ACC112 (cell line): ENCODE data around the gene HMGB1.

ENCODE experiments used
- H2AFZ ChIP-seq: fragments of 200-600 bp; sonication (generic); one replicate; pipeline ENCODE4 v1.6.0; 2017; ENCODE audit warnings: antibody characterized with exemption, low read length; ENCODE audit not compliant: unreplicated experiment
- H3K27ac ChIP-seq: fragments of 200-600 bp; sonication (generic); 2 replicates; pipeline ENCODE4 v1.5.1; 2014; ENCODE audit warnings: low read depth, mild to moderate bottlenecking, antibody characterized with exemption, low read length, moderate library complexity
- H3K27me3 ChIP-seq: fragments of 200-600 bp; sonication (generic); 2 replicates; pipeline ENCODE4 v1.6.1; 2014; ENCODE audit warnings: mild to moderate bottlenecking, antibody characterized with exemption, low read length, moderate library complexity, mixed read lengths; ENCODE audit not compliant: insufficient read depth
- H3K36me3 ChIP-seq: fragments of 200-600 bp; sonication (generic); 2 replicates; pipeline ENCODE4 v1.6.1; 2016; ENCODE audit warnings: mild to moderate bottlenecking, antibody characterized with exemption, low read length, moderate library complexity, mixed read lengths; ENCODE audit not compliant: insufficient read depth
- H3K4me1 ChIP-seq: fragments of 200-600 bp; sonication (generic); one replicate; pipeline ENCODE4 v1.6.1; 2016; ENCODE audit warnings: low read length, mixed read lengths; ENCODE audit not compliant: insufficient read depth, unreplicated experiment, control insufficient read depth
- H3K4me3 ChIP-seq: fragments of 200-600 bp; sonication (generic); 2 replicates; pipeline ENCODE4 v1.5.1; 2014; ENCODE audit warnings: mild to moderate bottlenecking, low read depth, low read length
- H3K79me2 ChIP-seq: fragments of 200-600 bp; sonication (generic); one replicate; pipeline ENCODE4 v1.6.0; 2016; ENCODE audit warnings: low read length; ENCODE audit not compliant: control insufficient read depth, unreplicated experiment, insufficient read depth

HMGB1 gene

GRCh38 chr13:30429721-30430694 is 35.7 kb downstream of the HMGB1 start:
- Histone ChIP-seq H3K27ac (peak overlapping the region; percentile 75), H2AFZ (no peak overlapping the region), H3K36me3 (no peaks in the 10 kb centered on the region), H3K4me3 (no peak overlapping the region), H3K27me3 (no peaks in the 10 kb centered on the region), H3K79me2 (no peaks in the 10 kb centered on the region), H3K4me1 (peaks cover 27% of the 10 kb centered on the region)

GRCh38 chr13:30429235-30429634 is 36.5 kb downstream of the HMGB1 start:
- no peaks in the 10 kb centered on the region for H3K36me3 ChIP-seq
- no peak overlapping the region for H3K4me3 ChIP-seq
- H3K4me1 ChIP-seq = peaks cover 27% of the 10 kb centered on the region
- H3K27ac ChIP-seq = no peak overlapping the region
- no peaks in the 10 kb centered on the region for H3K79me2 ChIP-seq
- no peak overlapping the region for H2AFZ ChIP-seq
- H3K27me3 ChIP-seq = no peaks in the 10 kb centered on the region

DNA sequence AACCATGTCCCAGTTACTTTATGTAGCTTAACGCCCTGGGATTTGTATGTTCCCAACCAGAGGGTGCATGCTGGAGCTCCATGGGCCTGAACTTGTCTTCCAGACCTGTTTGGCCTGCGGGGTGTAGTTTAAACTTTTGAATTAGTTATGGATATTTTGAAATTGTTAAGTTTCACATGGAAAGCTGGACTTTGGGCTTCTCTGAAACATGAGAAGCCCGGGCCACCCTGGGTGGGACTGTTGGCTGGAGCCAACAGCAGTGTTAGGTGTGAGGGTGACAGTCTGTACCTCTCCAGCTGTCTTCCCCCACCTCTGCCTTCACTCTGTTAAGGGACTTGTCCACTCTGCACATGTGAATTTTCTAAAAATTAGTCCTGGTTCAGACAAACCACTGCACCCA is 41.8 kb downstream of the HMGB1 start:
- Histone ChIP-seq H2AFZ (no peak overlapping the region), H3K27me3 (no peaks in the 10 kb centered on the region), H3K4me1 (peaks cover 3% of the 10 kb centered on the region), H3K4me3 (no peak overlapping the region), H3K36me3 (no peaks in the 10 kb centered on the region), H3K27ac (no peak overlapping the region), H3K79me2 (no peaks in the 10 kb centered on the region)

DNA sequence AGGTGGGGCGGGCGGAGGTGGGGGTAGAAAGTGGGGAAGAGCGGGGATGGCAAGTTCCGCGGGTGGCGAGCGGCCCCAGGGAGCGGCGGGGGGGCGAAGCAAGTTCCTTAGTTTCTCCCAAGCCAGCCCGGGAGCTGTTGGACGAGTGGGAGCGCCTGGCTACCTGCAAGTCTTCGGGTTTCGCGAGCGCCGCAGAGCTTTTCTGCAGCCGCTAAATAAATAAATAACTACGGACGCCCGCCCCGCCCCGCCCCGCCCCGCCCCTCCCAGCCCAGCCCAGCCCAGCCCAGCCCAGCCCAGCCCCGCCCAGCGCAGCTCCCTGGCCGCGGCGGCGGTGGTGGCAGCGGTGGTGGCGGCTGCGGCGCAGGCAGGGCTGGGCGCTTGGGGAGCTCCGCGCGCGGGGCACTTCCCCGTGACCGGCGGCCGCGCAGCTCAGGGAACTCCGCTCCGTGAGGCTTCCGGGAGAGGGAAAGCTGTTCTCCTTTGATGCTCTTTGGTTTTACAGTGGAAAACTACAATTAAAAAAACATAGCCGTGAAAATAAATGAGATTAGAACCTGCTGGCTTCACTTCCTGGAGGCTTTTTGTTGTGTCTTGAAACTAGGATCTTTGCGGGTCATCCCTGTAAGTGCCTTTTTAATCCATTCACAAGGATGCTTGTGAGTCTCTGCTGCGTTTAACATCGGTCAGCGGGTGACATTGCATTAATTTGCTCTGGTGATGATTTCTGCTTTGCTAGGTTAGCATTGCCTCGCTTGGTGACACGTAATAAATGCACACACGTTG is 43.5 kb downstream of the HMGB1 start, which contains the start of gene UBE2L5:
Gene UBE2L5 (plus strand): TSS at position 440 of the 786 bp plus-strand sequence. CDS start 5,498 bp downstream, outside the sequence.
- Histone ChIP-seq H3K27ac (peak within 1 kb of the TSS; percentile 57), H3K36me3 (no peaks in the 10 kb centered on the region), H3K27me3 (no peaks in the 10 kb centered on the region), H3K4me3 (peak within 1 kb of the TSS; percentile 85), H3K4me1 (peaks cover 3% of the 10 kb centered on the region), H3K79me2 (no peaks in the 10 kb centered on the region), H2AFZ (peak within 1 kb of the TSS; percentile 95)

DNA sequence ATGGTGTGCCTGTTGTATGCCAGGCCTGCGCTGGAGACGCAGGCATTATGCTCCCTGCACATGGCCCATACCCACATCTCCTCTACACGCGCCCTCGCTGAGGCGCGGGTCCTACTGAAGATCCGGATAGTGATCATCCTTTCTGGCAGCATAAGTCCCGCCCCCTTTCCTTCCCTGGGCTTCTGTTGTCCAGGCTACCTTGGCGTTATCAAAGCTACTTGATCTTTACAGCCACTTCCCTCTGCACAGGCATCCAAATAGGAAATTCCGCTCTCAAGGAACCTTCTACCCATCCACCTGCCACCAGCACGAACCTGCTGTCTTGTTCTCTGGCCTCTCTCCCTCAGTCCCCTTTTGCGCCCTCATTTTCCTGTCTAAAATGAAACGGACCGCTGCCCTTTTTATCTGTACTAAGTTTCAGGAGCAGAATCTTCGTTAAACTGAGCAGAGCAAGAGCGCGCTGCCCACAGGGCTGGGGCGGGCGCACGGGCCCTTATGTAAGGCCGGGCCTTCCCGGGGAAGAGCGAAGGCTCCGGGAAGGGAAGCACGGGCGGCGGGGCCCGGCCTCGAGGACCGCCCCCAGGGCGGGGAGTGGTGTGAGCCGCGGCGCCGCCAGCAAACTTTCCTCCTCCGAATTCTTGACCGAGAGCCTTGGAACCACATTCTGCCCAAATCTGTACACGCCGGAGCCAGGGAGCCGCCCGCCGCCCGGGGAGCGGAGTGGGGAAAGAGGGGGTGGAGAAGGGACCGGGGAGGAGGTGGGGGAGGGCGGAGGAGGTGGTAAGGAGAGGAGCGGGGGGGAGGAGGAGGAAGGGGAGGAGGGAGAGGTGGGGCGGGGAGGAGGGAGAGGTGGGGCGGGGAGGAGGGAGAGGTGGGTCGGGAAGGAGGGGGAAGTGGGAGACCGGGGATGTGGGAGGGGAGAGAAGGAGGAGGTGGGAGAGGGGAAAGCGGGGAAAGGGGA is 44.4 kb downstream of the HMGB1 start:
- Histone ChIP-seq H2AFZ (peak overlapping the region; percentile 63), H3K27ac (peak overlapping the region; percentile 57), H3K4me1 (peaks cover 3% of the 10 kb centered on the region), H3K4me3 (peak overlapping the region; percentile 85), H3K36me3 (no peaks in the 10 kb centered on the region), H3K79me2 (no peaks in the 10 kb centered on the region), H3K27me3 (no peaks in the 10 kb centered on the region)

DNA sequence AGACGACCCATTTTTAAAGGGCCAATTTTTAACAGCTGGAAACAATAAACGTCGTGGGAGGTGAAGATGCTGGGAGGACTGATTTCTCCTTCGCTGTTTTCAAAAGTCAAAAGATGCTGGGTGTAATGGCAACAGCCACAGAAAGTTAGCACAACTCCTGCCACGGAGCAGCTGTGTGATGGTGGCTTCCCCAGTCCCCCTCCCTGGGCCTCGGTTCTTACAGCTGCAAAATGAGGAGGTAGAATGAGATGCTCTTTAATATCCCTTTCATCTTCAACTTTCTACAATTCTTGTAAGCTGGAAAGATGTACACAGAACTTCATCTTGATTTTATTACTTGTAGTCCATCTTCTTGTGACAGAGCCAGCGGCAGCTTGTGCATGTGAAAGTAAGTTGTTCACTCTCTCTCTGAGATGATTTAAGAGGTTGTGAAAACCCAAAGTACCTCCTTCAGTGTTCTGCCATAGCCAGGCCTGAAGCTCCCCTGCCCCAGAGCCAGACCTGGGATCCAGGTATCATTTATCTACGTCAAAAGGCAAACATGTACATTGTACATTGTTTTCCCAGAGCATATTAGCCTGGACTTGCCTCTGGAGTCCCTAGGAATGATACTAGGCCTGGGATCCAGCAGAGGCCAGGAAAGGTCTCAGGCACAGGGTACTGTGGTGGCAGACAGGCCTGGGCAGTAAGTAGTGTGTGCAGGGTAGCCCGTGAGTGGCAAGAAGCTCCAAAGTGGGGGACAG is 46.8 kb downstream of the HMGB1 start:
- Histone ChIP-seq H3K4me1 (peaks cover 3% of the 10 kb centered on the region), H3K27ac (no peak overlapping the region)

DNA sequence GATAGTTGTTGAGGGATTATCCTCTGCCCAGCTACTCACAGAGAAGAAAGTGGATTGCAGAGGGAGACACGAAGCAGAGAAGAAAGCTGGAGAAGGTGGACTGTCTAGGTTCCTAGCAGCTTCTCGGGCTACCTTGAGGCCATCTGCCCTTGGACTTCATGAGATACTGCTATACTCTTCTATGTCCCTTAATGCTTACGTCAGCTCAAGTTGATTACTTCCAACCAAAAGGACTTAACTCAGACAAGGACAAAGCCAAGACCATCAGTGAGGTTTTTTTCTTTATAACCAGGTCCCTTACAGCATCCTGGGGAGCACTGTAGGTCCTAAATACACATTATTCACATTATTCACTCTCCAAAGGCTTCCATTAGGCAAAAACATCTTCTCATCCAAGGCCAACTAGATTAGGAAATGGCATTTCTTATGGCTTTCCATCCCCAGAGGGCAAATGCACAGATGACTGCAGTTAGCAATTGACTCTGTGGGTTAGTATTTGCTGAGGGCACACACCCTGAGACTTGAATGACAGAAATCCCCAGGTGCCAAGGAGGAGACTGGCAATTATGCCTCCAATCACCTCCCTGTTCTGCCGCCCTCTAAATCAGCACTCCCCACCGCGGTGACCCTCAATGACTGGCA is 47.5 kb downstream of the HMGB1 start:
- no peak overlapping the region for H2AFZ ChIP-seq
- H3K4me1 ChIP-seq = peaks cover 3% of the 10 kb centered on the region
- no peak overlapping the region for H3K4me3 ChIP-seq
- no peaks in the 10 kb centered on the region for H3K79me2 ChIP-seq
- H3K27ac ChIP-seq = no peak overlapping the region
- H3K36me3 ChIP-seq = no peaks in the 10 kb centered on the region
- H3K27me3 ChIP-seq = no peaks in the 10 kb centered on the region

More for the DNA sequence above, 46.8 kb downstream of the HMGB1 start:
- no peak overlapping the region for H3K4me3 ChIP-seq
- H3K27me3 ChIP-seq = no peaks in the 10 kb centered on the region
- no peaks in the 10 kb centered on the region for H3K36me3 ChIP-seq
- H2AFZ ChIP-seq = no peak overlapping the region
- no peaks in the 10 kb centered on the region for H3K79me2 ChIP-seq

DNA sequence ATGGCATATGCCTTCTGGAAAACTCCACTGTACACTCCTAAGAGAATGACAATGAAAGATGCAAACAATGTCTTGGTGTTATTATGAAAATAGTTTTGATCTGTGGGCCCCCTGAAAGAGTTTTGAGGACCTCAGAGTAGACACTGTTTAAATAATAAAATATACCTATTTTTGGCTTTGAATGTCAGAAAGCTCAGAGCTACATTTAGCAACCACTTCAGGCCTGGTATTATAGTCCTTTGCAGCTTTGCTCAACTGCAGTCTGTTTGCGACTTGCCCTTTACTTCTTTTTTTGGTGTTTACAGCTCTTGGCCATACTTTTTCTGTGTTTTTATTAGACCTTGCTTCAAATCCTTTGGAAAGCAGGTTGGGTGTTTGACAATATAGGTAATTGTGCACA is 49.3 kb downstream of the HMGB1 start:
- no peaks in the 10 kb centered on the region for H3K27me3 ChIP-seq
- H3K4me3 ChIP-seq = no peak overlapping the region
- peaks cover 3% of the 10 kb centered on the region for H3K4me1 ChIP-seq
- H3K79me2 ChIP-seq = no peaks in the 10 kb centered on the region
- no peak overlapping the region for H2AFZ ChIP-seq
- H3K27ac ChIP-seq = no peak overlapping the region
- no peaks in the 10 kb centered on the region for H3K36me3 ChIP-seq

DNA sequence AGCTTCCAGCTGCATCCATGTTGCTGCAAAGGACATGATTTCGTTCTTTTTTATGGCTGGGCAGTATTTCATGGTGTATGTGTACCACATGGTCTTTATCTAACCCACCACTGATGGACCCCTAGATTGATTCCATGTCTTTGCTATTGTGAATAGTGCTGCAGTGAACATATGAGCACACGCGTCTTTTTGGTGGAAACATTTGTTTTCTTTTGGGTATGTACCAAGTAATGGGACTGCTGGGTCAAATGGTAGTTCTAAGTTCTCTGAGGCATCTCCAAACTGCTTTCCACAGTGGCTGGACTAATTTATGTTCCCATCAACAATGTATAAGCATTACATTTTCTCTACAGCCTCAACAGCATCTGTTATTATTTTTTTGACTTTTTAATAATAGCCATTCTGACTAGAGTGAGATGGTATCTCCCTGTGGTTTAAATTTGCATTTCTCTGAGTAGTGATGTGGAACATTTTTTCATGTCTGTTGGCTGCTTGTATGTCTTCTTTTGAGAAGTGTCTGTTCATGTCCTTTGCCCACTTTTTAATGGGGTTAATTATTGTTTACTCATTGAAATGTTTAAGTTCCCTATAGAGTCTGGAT is 50.2 kb downstream of the HMGB1 start:
- no peaks in the 10 kb centered on the region for H3K36me3 ChIP-seq
- H2AFZ ChIP-seq = no peak overlapping the region
- peaks cover 2% of the 10 kb centered on the region for H3K4me1 ChIP-seq
- H3K79me2 ChIP-seq = no peaks in the 10 kb centered on the region
- no peak overlapping the region for H3K4me3 ChIP-seq
- no peak overlapping the region for H3K27ac ChIP-seq
- H3K27me3 ChIP-seq = no peaks in the 10 kb centered on the region
